HG02973 (cell line): ENCODE results near the gene GAS2L1.
"Not testable (repeated sequence)": the region's sequence is repeated elsewhere in the genome, so short reads cannot be mapped to it uniquely, and the experiment has no call there.

Source experiments
- ATAC-seq: cut with Tn5 transposase; IDR thresholded peaks from one replicate; pipeline ENCODE4 v1.9.1; 2021; ENCODE audit warnings: moderate library complexity; ENCODE audit not compliant: unreplicated experiment

GAS2L1 gene

GRCh38 chr22:29341056-29341848 lies 34.8 kb downstream of the GAS2L1 start:
- no peak for ATAC-seq

GRCh38 chr22:29341849-29342127 lies 35.3 kb downstream of the GAS2L1 start:
- ATAC-seq = no peak

DNA sequence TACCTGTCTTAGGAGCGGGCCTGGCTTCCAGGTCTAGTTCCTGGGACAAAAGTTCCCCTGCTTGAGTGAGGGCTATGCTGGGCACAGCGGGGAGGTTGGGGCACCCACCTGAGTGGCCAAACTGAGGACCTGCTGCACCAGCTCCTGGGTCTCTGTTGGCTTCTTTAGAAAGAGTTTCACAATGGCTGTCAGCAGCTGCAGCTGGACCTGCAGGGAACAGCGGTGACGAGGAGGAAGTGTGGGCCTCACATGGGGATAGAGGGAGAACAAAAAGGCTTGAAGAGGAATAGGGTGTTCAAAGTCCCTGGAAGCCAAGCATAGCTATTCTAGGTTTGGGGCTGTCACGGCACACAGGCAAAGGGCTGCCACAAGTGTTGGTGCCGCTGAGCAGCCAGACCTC lies 35.7 kb downstream of the GAS2L1 start:
- ATAC-seq = no peak

GRCh38 chr22:29342577-29343312 lies 36.3 kb downstream of the GAS2L1 start:
- no peak for ATAC-seq

GRCh38 chr22:29343313-29343805 lies 36.9 kb downstream of the GAS2L1 start:
- no peak for ATAC-seq

- ATAC-seq = no peak
Observed at GRCh38 chr22:29344137-29344536, 37.7 kb downstream of the GAS2L1 start.

- not testable (repeated sequence) for ATAC-seq
Observed at GRCh38 chr22:29344889-29345288, 38.4 kb downstream of the GAS2L1 start.

GRCh38 chr22:29345932-29346331 lies 39.5 kb downstream of the GAS2L1 start:
- no peak for ATAC-seq

- ATAC-seq = no peak
Observed at GRCh38 chr22:29346659-29347058, 40.2 kb downstream of the GAS2L1 start.

- no peak for ATAC-seq
Observed at GRCh38 chr22:29348041-29348440, 41.6 kb downstream of the GAS2L1 start.

GRCh38 chr22:29348956-29349355 lies 42.5 kb downstream of the GAS2L1 start:
- ATAC-seq = no peak

DNA sequence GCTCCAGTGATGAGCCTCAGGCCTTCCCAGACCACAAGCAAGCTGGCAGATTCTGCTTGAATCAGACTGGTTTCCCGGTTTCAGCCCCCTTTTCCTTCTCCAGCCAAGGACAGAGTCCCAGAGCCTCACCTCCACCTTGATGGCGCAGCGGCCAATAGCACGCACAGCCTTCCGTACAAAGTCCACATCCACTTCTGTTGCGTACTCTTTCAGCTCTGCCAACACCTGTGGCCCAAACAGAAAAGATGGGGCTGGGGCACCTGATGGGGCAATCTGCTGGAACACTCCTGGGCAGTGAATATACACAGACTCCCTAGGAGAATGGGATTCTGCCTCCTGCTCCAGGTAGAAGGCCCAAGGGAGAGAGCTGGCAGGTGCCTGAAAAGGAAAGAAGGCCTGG lies 44.6 kb downstream of the GAS2L1 start:
- no peak for ATAC-seq

- ATAC-seq = no peak
Observed at GRCh38 chr22:29351891-29352290, 45.4 kb downstream of the GAS2L1 start.

GRCh38 chr22:29352778-29353177 lies 46.3 kb downstream of the GAS2L1 start:
- no peak for ATAC-seq

- ATAC-seq = no peak
Observed at GRCh38 chr22:29353286-29353685, 46.8 kb downstream of the GAS2L1 start.

GRCh38 chr22:29353860-29354259 lies 47.4 kb downstream of the GAS2L1 start:
- ATAC-seq = no peak

- ATAC-seq = not testable (repeated sequence)
Observed at GRCh38 chr22:29357193-29357890, 50.9 kb downstream of the GAS2L1 start.

DNA sequence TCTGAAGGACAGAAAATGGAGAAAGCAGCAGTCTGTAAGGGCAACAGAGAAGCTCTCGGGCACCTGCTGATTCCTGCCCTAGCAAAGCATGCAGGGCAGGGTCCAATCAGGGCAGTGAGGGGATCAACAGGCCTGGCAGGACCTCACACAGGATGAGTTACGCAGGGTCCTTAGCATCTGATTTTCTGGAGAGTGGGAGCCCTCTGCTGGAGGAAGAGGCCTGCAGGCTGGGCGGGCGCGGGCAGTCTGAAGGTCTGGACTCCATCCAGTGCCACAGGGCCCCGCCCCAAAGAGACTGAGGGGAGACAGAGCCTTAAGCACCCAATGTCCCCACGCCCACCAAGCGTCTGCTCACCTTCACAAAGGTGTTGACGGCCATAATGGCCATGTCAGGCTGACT lies 53.0 kb downstream of the GAS2L1 start:
- no peak for ATAC-seq
